Kidney (tissue), 14 donors: Measurements from ENCODE around the gene MAST2. TPM values are rescaled to one million over a fixed set of nuclear protein-coding genes. Genes with fewer than 3 reads are reported as not detected.

Experiments
- DNase-seq, 5 donors: peaks; one replicate each; pipeline ENCODE4 v3.0.0-alpha.2; 2013 to 2020
- FAIRE-seq: peaks from 2 replicates; lab custom pipeline; 2012; peaks lifted over from hg19 to GRCh38; lab: Jason Lieb, UNC
- H3K27ac ChIP-seq, 2 donors: one replicate each; pipeline ENCODE4 v1.7.0; 2013; ENCODE audit warnings: low read depth in 2 of 2, low read length in 2 of 2, inconsistent platforms in 1 of 2
- H3K27me3 ChIP-seq: one replicate; pipeline ENCODE4 v1.7.1; 2013; ENCODE audit warnings: low read length, inconsistent platforms; ENCODE audit not compliant: control insufficient read depth, insufficient read depth
- H3K36me3 ChIP-seq, 3 donors: one replicate each; pipeline versions ENCODE4 v1.7.0 to v1.7.1; 2013; ENCODE audit warnings: low read length in 3 of 3, control low read depth in 1 of 3, inconsistent platforms in 1 of 3; ENCODE audit not compliant: insufficient read depth in 3 of 3, control insufficient read depth in 2 of 3
- H3K4me1 ChIP-seq, 3 donors: one replicate each; pipeline versions ENCODE4 v1.7.0 to v1.7.1; 2013; ENCODE audit warnings: low read length in 3 of 3, inconsistent platforms in 1 of 3, low read depth in 1 of 3; ENCODE audit not compliant: control insufficient read depth in 2 of 3, insufficient read depth in 2 of 3
- H3K4me3 ChIP-seq, 3 donors: one replicate each; pipeline versions ENCODE4 v1.7.0 to v1.8.1; 2013; ENCODE audit warnings: low read length in 3 of 3, control low read depth in 1 of 3, inconsistent platforms in 1 of 3
- H3K9ac ChIP-seq, 3 donors: one replicate each; pipeline versions ENCODE4 v1.7.0 to v1.7.1; 2013; ENCODE audit warnings: low read length in 3 of 3, control low read depth in 1 of 3, inconsistent platforms in 1 of 3
- H3K9me3 ChIP-seq, 3 donors: one replicate each; pipeline versions ENCODE4 v1.7.0 to v1.7.1; 2013; ENCODE audit warnings: low read length in 3 of 3, control low read depth in 1 of 3, inconsistent platforms in 1 of 3; ENCODE audit not compliant: control insufficient read depth in 2 of 3, insufficient read depth in 1 of 3
- intact Hi-C: fragments of 100-400 bp; cut with DNase I; formaldehyde crosslinking; loops from one replicate; pipeline ENCODE4 v1.11.1; 2022
- polyA plus RNA-seq: library from polyadenylated mRNA; stranded (reverse); fragments of 350-450 nt; fragmentation: Illumina TruSeq; extraction: RNeasy Lipid Tissue Mini Kit (QIAGEN cat#74804); gene quantifications from one replicate; pipeline ENCODE4 v1.2.3, GENCODE V29; 2014; ENCODE audit warnings: low read depth, low replicate concordance; ENCODE audit not compliant: insufficient read depth
- total RNA-seq: library from RNA; stranded (reverse); fragmentation: NEBNext Ultra II Directional; extraction: Animal tissue kit (Norgen Biotek cat#: 25700); gene quantifications from one replicate; pipeline ENCODE4 v1.2.1, GENCODE V29; 2021
- TF ChIP-seq, protein P1 (sequence below): IDR thresholded peaks from 3 replicates; pipeline ENCODE4 v1.5.1; 2012; ENCODE audit warnings: mild to moderate bottlenecking, moderate library complexity, borderline replicate concordance; ENCODE audit not compliant: insufficient read depth; ENCODE audit errors: extremely low read depth
- donor health status: control.
- donor health status: control.
- donor health status: control.
- donor health status: control.
- donor health status: control.
- donor health status: DM: yes; HTN: yes; CAD: no.
- donor health status: Normal renal cell carcinoma (clear cell type).

Gene MAST2
- total and polyA plus RNA-seq, 2 donors from 2014 or later: 7.6 to 17.9 TPM

- no peaks in the 10 kb centered on the region for H3K36me3 ChIP-seq
- no peaks in the 10 kb centered on the region for H3K9me3 ChIP-seq
- no peak for DNase-seq
- H3K27ac ChIP-seq: no peak overlapping the region
- H3K27me3 ChIP-seq: no peaks in the 10 kb centered on the region
- no peaks in the 10 kb centered on the region for H3K4me1 ChIP-seq
- FAIRE-seq: no peak
- H3K4me3 ChIP-seq: no peak overlapping the region
- TF ChIP-seq, protein P1, sequence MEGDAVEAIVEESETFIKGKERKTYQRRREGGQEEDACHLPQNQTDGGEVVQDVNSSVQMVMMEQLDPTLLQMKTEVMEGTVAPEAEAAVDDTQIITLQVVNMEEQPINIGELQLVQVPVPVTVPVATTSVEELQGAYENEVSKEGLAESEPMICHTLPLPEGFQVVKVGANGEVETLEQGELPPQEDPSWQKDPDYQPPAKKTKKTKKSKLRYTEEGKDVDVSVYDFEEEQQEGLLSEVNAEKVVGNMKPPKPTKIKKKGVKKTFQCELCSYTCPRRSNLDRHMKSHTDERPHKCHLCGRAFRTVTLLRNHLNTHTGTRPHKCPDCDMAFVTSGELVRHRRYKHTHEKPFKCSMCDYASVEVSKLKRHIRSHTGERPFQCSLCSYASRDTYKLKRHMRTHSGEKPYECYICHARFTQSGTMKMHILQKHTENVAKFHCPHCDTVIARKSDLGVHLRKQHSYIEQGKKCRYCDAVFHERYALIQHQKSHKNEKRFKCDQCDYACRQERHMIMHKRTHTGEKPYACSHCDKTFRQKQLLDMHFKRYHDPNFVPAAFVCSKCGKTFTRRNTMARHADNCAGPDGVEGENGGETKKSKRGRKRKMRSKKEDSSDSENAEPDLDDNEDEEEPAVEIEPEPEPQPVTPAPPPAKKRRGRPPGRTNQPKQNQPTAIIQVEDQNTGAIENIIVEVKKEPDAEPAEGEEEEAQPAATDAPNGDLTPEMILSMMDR: no peak
- intact Hi-C loops: no loop called here
- no peak overlapping the region for H3K9ac ChIP-seq
Observed at GRCh38 chr1:45772971-45773370, 30.4 kb upstream of the MAST2 start.

- TF ChIP-seq, protein P1: no peak
- FAIRE-seq (no peak), DNase-seq (no peak)
- intact Hi-C loops: no loop called here
- no peaks in the 10 kb centered on the region for H3K4me1 ChIP-seq
- no peak overlapping the region for H3K27ac ChIP-seq
- no peak overlapping the region for H3K9ac ChIP-seq
- H3K27me3 ChIP-seq: no peaks in the 10 kb centered on the region
- no peak overlapping the region for H3K4me3 ChIP-seq
- H3K9me3 ChIP-seq: no peaks in the 10 kb centered on the region
- H3K36me3 ChIP-seq: no peaks in the 10 kb centered on the region
Observed at GRCh38 chr1:45775794-45776193, 27.6 kb upstream of the MAST2 start.

- H3K27ac ChIP-seq: no peak overlapping the region
- intact Hi-C loops: no loop called here
- no peak overlapping the region for H3K4me3 ChIP-seq
- DNase-seq (no peak), FAIRE-seq (no peak)
- no peak overlapping the region for H3K9ac ChIP-seq
- no peaks in the 10 kb centered on the region for H3K9me3 ChIP-seq
- H3K4me1 ChIP-seq: no peaks in the 10 kb centered on the region
- H3K27me3 ChIP-seq: no peaks in the 10 kb centered on the region
- H3K36me3 ChIP-seq: no peaks in the 10 kb centered on the region
- TF ChIP-seq, protein P1: no peak
Observed at GRCh38 chr1:45785583-45785982, 17.8 kb upstream of the MAST2 start.

GRCh38 chr1:45787905-45788304 is 15.5 kb upstream of the MAST2 start:
- H3K4me1 ChIP-seq: no peaks in the 10 kb centered on the region
- no peak overlapping the region for H3K4me3 ChIP-seq
- no peaks in the 10 kb centered on the region for H3K27me3 ChIP-seq
- no peak overlapping the region for H3K27ac ChIP-seq
- intact Hi-C loops: no loop called here
- DNase-seq (no peak), FAIRE-seq (no peak)
- H3K9me3 ChIP-seq: no peaks in the 10 kb centered on the region
- no peak overlapping the region for H3K9ac ChIP-seq
- TF ChIP-seq, protein P1: no peak
- no peaks in the 10 kb centered on the region for H3K36me3 ChIP-seq
